GM21723 (cell line): ENCODE measurements around the gene ENKD1.

Experiments
- ATAC-seq: cut with Tn5 transposase; IDR thresholded peaks from one replicate; pipeline ENCODE4 v1.9.1; 2021; ENCODE audit warnings: mild to moderate bottlenecking, moderate library complexity; ENCODE audit not compliant: unreplicated experiment

The ENKD1 gene

GRCh38 chr16:67664258-67664657, 2.3 kb downstream of the ENKD1 start:
- ATAC-seq, result no peak

GRCh38 chr16:67663877-67664222, 2.7 kb downstream of the ENKD1 start:
- no peak for ATAC-seq

GRCh38 chr16:67663151-67663876, 3.2 kb downstream of the ENKD1 start:
- ATAC-seq, result no peak

- ATAC-seq, result no peak
These were observed 3.9 kb downstream of the ENKD1 start for GRCh38 chr16:67662653-67663010.

GRCh38 chr16:67661886-67662652, 4.5 kb downstream of the ENKD1 start:
- ATAC-seq, result no peak

GRCh38 chr16:67661101-67661761, 5.3 kb downstream of the ENKD1 start:
- ATAC-seq, result no peak

GRCh38 chr16:67660564-67661028, 6.0 kb downstream of the ENKD1 start, which contains the start of gene PARD6A:
Gene PARD6A (plus strand): TSS chr16:67660960. CDS start chr16:67661039, 79 bp downstream.
- ATAC-seq, result peak; percentile 73

- ATAC-seq, result peak; percentile 45
These were observed 6.6 kb downstream of the ENKD1 start, which contains the start of gene ACD for GRCh38 chr16:67659675-67660563. Gene ACD (minus strand): TSS chr16:67660260. CDS start chr16:67660220, 40 bp downstream.

GRCh38 chr16:67658849-67659674, 7.5 kb downstream of the ENKD1 start:
- ATAC-seq, result no peak

GRCh38 chr16:67657751-67658518, 8.6 kb downstream of the ENKD1 start:
- no peak for ATAC-seq

- no peak for ATAC-seq
These were observed 9.4 kb downstream of the ENKD1 start for GRCh38 chr16:67657017-67657608.

- ATAC-seq, result no peak
These were observed 10.1 kb downstream of the ENKD1 start for GRCh38 chr16:67656344-67657016.

GRCh38 chr16:67655363-67655762, 11.2 kb downstream of the ENKD1 start:
- ATAC-seq, result no peak

GRCh38 chr16:67654403-67654911, 12.1 kb downstream of the ENKD1 start:
- no peak for ATAC-seq

GRCh38 chr16:67653789-67654402, 12.7 kb downstream of the ENKD1 start:
- ATAC-seq, result no peak

GRCh38 chr16:67653128-67653788, 13.3 kb downstream of the ENKD1 start:
- ATAC-seq, result no peak

- no peak for ATAC-seq
These were observed 13.9 kb downstream of the ENKD1 start for GRCh38 chr16:67652578-67653127.
